Fibroblast of skin of left biceps (primary cell): Measurements from ENCODE around the gene SNU13.
"Not testable (repeated sequence)": the region's sequence is repeated elsewhere in the genome, so short reads cannot be mapped to it uniquely, and the experiment has no call there.

Experiments
- DNase-seq, 2 experiments: peaks; one replicate each; pipeline ENCODE4 v3.0.0-alpha.2; 2013; ENCODE audit warnings: low read depth in 2 of 2

The SNU13 gene

GRCh38 chr22:41642331-41643110, 46.1 kb downstream of the SNU13 start:
- DNase-seq, result no peak

- no peak for DNase-seq
Observed at GRCh38 chr22:41641854-41642253, 46.8 kb downstream of the SNU13 start.

- DNase-seq, result no peak
Observed at GRCh38 chr22:41638748-41639147, 49.9 kb downstream of the SNU13 start.

GRCh38 chr22:41638124-41638523, 50.5 kb downstream of the SNU13 start:
- no peak for DNase-seq

- not testable (repeated sequence) for DNase-seq
Observed at GRCh38 chr22:41637623-41638022, 51.0 kb downstream of the SNU13 start.

GRCh38 chr22:41636467-41636866, 52.2 kb downstream of the SNU13 start:
- DNase-seq, result no peak

GRCh38 chr22:41634610-41635009, 54.1 kb downstream of the SNU13 start:
- DNase-seq, result not testable (repeated sequence)

- not testable (repeated sequence) for DNase-seq
Observed at GRCh38 chr22:41631615-41632014, 57.1 kb downstream of the SNU13 start.

- not testable (repeated sequence) for DNase-seq
Observed at GRCh38 chr22:41631115-41631514, 57.6 kb downstream of the SNU13 start.

- no peak for DNase-seq
Observed at GRCh38 chr22:41625577-41625976, 63.1 kb downstream of the SNU13 start.
